Tongue (tissue), 2 donors: ENCODE results near the gene TTLL5. TPM values are rescaled to one million over a fixed set of nuclear protein-coding genes. Genes with fewer than 3 reads are reported as not detected.

Experiments
- DNase-seq: peaks from one replicate; pipeline ENCODE4 v3.0.0-alpha.2; 2015
- total RNA-seq: library from RNA; depleted of rRNA; stranded (reverse); fragments of >200 nt; gene quantifications from one replicate; pipeline ENCODE4 v1.2.3, GENCODE V29; 2014

Gene TTLL5, protein sequence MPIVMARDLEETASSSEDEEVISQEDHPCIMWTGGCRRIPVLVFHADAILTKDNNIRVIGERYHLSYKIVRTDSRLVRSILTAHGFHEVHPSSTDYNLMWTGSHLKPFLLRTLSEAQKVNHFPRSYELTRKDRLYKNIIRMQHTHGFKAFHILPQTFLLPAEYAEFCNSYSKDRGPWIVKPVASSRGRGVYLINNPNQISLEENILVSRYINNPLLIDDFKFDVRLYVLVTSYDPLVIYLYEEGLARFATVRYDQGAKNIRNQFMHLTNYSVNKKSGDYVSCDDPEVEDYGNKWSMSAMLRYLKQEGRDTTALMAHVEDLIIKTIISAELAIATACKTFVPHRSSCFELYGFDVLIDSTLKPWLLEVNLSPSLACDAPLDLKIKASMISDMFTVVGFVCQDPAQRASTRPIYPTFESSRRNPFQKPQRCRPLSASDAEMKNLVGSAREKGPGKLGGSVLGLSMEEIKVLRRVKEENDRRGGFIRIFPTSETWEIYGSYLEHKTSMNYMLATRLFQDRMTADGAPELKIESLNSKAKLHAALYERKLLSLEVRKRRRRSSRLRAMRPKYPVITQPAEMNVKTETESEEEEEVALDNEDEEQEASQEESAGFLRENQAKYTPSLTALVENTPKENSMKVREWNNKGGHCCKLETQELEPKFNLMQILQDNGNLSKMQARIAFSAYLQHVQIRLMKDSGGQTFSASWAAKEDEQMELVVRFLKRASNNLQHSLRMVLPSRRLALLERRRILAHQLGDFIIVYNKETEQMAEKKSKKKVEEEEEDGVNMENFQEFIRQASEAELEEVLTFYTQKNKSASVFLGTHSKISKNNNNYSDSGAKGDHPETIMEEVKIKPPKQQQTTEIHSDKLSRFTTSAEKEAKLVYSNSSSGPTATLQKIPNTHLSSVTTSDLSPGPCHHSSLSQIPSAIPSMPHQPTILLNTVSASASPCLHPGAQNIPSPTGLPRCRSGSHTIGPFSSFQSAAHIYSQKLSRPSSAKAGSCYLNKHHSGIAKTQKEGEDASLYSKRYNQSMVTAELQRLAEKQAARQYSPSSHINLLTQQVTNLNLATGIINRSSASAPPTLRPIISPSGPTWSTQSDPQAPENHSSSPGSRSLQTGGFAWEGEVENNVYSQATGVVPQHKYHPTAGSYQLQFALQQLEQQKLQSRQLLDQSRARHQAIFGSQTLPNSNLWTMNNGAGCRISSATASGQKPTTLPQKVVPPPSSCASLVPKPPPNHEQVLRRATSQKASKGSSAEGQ (N-terminal part only)
- total RNA-seq: 33.7 TPM

DNA sequence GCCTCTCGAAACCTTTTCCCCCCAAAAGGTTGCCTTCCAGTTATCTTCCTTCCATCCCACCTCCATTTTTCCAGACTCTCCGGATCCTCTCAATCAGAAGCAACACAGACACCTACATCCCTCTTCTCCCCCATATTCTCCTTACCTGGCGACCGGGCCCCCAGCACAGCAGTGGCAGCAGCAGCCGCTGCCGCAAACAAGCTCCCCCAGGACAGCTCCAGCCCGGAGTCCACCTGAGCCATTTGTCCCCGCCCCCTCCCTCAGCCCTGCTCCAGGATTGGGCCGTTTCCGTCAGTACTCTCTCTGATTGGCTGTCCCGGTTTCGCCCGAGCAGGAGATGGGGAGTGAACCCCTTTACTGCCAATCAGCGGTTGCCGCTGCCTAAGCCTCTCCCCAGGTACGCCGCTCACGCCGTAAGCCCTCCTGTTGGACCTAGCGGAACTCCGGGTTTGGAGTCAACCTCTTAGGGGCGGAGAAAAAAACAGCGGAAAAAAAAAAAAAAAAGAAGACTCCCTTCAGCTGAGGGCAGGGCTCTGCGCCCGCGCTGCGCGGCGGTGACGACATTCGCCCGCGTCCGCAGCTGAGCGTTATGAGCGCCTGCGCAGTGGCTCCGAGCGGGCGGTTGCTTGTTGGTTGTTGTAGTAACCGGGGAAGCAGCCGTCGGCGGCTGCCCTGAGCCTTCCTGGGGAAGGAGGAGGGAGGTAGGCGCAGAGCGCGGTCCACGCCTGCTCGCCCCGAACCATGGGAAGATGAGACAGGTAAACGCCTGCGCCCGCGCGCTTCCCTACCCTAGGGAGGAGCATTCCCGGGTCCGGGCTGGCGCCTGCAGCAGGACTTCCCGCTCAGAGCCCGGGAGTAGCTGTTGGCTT is at the start of gene TTLL5, which contains the start of gene ERG28:
Gene TTLL5, plus strand, starts transcription at position 617 of the 869 bp plus-strand sequence. CDS start 1,904 bp downstream, outside the sequence.
Gene ERG28, minus strand, starts transcription at position 247 of the 869 bp plus-strand sequence. CDS start 3,374 bp downstream, outside the sequence.
- DNase-seq: peak; percentile 98

GRCh38 chr14:75612157-75612556 is 48.9 kb upstream of the TTLL5 start:
- no peak for DNase-seq

GRCh38 chr14:75614179-75614578 is 46.9 kb upstream of the TTLL5 start:
- DNase-seq: no peak

- DNase-seq: no peak
These were observed 45.8 kb upstream of the TTLL5 start for GRCh38 chr14:75615200-75615599.

DNA sequence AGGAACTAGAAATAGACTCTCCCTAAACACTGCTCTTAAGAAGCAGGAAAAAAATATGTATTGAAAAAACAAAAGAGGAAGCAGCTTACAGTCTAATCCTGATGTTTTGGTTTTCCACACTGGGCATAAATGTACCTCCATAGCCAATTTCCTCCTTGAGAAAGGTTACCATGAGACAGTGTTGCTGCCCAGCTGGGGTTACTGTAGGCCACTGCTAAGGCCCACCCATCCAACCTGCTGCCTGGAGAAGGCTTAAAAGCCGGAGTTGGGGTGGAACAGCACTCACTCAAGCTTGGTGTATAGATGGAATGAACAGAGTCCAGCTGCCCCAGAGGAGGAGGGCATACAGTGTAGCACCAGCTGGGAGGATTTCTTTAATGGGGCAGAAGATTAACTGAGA is 41.5 kb upstream of the TTLL5 start:
- peak; percentile 12 for DNase-seq

DNA sequence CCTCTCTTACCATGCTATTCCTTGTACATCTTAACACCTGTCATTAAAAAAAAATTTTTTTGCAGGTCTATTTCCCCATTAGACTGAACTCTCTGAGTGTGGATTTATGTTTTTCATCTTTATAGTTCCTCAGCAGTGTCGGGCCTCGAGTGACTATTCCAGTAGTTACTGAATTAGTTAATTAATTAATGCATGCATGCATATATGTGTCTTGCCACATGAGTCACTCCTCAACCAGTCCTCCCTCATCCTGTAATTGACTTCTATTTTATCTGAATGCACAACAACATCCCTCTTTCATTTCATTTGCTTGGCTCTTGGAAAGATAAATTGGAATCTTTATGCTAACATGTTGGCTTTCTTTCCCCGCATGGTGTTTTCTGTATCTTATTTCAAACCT is 36.0 kb upstream of the TTLL5 start:
- no peak for DNase-seq

GRCh38 chr14:75626396-75626795 is 34.6 kb upstream of the TTLL5 start:
- DNase-seq: no peak

DNA sequence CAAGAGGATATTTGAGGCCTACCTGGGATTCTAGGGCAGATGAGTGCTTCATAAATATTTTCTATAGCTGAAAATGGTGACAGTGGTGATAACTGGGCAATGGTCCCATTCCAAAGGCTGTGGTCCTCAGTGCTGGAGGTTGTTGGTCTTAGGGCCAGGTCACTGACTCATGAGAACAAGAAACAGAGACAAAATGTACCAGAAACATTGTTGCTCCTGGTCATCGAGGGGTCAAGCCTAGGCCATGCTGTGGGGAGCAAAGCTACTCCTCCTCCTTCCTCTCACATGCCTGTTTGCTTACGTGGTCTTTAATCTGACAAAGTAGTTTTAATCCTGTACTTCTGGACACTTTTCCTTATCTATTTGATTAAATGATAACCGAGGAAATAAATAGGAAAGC is 34.2 kb upstream of the TTLL5 start:
- DNase-seq: no peak

- no peak for DNase-seq
These were observed 33.6 kb upstream of the TTLL5 start for GRCh38 chr14:75627406-75627805.

DNA sequence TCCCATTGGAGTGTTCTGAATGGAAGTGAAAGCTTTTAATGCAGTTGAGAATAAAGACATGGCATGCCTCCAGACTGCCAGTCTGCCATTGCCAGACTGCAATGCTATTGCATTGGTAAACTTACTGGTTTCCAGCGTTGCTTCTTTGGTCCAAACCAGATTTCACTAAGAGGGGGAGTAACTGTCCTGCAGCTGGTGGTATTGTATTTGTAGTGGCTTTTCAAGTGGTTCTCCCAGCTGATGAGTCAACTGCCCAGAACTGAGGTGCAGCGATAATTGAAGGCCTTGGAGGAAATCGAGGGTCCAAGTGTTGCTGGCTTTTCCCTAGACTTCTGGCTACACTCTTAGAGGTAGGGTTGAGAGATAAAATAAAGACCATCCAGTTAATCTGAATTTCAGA is 32.2 kb upstream of the TTLL5 start:
- DNase-seq: no peak

DNA sequence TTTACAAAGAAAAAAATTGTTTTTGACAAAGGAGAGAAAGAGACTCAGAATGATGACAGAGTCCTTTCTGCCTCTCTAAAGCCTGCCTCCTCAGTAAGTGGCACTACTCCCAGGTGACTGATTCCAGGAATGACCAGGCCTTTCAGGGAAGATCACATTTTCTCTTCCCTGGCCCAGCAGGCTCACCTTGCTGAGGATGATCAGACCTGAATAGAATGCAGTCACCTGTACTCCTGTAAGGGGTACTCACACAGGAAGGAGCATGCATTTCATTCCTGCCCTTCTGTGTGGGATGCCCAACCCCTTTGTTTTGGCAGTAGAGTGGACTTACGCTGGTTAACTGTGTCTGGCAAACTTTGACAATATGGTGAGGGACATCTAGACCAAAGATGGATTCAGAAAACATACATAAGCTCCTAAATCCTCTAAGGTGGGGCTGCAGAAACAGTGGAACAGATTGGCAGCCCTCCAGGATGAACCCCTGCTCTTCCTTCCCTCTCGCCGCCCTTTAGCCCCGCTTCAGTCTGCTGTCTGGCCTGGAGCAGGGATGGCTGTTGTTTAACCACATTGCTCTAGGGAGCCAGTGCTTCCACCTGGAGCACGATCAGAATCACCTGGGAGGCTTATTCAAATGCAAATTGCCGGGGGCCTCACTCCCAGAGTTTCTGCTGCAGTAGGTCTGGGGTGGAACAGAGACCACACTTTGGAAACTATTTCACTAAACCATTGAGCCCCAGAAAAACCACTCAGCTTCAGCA is 30.2 kb upstream of the TTLL5 start:
- DNase-seq: no peak

DNA sequence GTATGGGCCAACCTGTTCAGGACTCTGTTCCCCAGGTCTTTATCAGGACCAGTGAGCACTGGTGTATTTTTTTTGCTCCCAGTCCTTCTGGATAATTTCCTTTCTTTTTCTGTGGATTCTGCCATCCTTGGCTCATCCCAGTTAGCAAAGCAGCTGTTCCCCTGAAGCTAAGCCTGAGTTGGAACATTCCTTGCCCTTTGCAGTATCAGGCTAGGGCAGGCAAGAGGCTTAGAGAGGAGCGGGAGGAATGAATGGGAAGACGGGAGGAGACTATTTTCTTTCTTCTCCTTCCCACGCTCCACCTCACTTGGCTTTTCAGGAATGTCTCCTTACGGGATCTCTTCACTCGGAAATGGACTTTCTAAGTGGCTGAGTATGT is 29.6 kb upstream of the TTLL5 start:
- DNase-seq: peak; percentile 54

- no peak for DNase-seq
These were observed 26.2 kb upstream of the TTLL5 start for GRCh38 chr14:75634848-75635247.

DNA sequence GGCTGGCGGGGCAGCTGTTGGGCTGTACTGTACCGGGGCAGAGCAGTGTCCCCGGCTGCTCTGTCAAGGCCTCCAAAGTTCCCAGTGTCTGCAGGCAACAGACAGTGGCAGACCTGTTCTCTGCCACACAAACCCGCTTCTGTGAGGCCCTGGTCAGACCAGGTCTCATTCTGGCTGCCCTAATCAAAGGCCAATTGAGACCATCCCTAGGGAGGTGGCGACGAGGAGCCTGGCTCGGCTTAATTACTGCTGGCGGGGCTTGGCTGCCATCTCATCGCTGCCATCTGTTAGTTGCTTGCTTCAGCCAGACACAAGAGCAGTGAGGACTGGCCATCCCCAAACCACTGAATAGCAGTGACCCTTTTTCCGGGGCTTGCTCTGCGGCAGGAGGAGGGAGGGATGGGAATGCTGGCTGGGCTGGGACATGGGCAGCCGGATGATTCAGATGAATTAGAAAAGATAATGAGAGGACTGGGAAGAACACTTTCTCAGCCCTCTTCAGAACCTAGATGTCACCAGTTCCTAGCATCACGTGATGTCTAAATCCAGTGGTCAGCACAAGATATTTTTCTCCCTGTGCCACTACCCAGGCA is 24.9 kb upstream of the TTLL5 start:
- DNase-seq: peak; percentile 60

DNA sequence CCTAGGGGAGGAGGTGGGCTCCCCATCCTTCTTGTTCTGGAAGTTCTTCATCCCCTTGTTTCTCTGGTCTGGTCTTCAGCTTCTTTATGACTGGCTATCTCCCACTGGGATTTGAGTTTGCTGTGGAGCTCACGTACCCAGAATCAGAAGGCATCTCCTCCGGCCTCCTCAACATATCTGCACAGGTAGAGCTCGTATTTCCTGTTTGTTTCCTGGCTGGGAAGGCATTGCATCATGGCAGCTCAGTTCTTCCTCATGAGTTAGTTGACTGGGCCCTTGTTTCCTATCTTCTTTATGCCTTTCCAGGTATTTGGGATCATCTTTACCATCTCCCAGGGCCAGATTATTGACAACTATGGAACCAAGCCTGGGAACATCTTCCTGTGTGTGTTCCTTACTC is 20.2 kb upstream of the TTLL5 start:
- DNase-seq: no peak

DNA sequence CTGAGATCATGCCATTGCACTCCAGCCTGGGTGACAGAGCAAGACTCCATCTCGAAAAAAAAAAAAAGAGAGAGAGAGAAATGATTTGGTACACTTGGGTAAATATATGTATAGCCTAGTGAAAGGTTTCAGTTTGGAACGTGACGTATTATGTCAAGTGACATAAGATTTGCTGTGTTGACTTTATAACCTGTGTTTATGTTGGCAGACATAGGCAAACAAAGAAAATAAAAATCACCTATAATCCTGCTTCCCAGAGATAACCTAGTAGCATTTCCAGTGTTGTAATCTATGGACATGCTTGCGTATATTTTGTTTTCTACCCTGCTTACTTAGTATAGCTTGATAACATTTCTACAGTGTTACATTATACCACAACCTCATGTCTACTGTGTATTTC is 17.1 kb upstream of the TTLL5 start:
- no peak for DNase-seq

DNA sequence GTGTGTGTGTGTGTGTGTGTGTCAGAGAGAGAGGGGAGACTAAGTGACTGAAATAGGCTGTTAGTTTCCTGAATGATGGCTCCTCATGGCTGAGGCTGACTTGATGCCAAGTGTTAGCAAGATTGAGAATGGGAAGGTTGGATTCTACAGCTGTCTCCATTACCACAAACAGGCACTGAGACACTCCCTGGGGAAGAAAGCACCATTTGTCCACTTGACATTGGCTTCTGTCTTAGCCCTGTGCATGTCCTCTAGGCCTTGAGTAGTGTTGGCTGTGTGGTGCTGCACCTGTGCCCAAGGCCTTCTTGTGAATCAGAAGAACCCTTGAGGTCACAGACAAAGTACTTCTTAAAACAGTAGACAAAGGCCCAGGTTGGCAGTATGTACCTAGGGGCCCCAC is 16.0 kb upstream of the TTLL5 start:
- peak; percentile 80 for DNase-seq

GRCh38 chr14:75646762-75647161 is 14.3 kb upstream of the TTLL5 start:
- no peak for DNase-seq

DNA sequence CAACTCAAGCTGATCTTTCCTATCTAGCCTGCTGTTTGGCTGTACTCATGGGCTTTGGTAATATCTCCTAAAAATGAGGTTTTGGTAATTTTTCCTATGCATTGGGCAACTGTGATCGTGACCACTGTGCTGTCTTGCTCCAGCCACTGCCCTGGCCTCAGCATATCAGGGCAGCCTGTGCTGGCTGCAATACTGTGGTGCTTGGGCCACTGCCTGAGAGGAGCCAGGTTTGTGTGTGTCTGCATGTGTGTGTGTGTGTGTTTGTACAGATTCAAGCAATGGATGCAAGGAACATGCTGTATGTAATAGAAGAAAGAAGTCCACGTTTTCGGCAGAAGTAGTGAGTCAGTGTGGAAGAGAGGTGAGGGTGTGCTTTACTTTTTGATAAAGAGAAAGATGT is 13.4 kb upstream of the TTLL5 start:
- DNase-seq: no peak
